OCI-LY1 (cell line): Measurements from ENCODE around the gene ERH.

Experiments used
- H2AFZ ChIP-seq: fragments of 200-600 bp; sonication (generic), shearing (Covaris generic); 2 replicates; pipeline ENCODE4 v1.6.0; 2014; ENCODE audit warnings: antibody characterized with exemption, mild to moderate bottlenecking, low read length
- H3F3A ChIP-seq: fragments of 200-600 bp; sonication (generic), shearing (Covaris generic); 2 replicates; pipeline ENCODE4 v1.6.0; 2014; ENCODE audit warnings: mild to moderate bottlenecking, antibody characterized with exemption, low read length, moderate library complexity; ENCODE audit not compliant: insufficient read depth
- H3K27ac ChIP-seq: fragments of 200-600 bp; sonication (generic); 2 replicates; pipeline ENCODE4 v1.5.1; 2014; ENCODE audit warnings: low read length, mixed run types, mild to moderate bottlenecking, low read depth; ENCODE audit not compliant: poor library complexity, severe bottlenecking
- H3K27me3 ChIP-seq: fragments of 200-600 bp; sonication (generic); 2 replicates; pipeline ENCODE4 v1.6.0; 2014; ENCODE audit warnings: antibody characterized with exemption, mild to moderate bottlenecking, low read length, moderate library complexity; ENCODE audit not compliant: insufficient read depth
- H3K36me3 ChIP-seq: fragments of 200-600 bp; sonication (generic); 2 replicates; pipeline ENCODE4 v1.6.1; 2014; ENCODE audit warnings: mild to moderate bottlenecking, antibody characterized with exemption, low read length, moderate library complexity, mixed read lengths; ENCODE audit not compliant: insufficient read depth
- H3K4me1 ChIP-seq: fragments of 200-600 bp; sonication (generic); 2 replicates; pipeline ENCODE4 v1.5.1; 2014; ENCODE audit warnings: mild to moderate bottlenecking, low read length, moderate library complexity; ENCODE audit not compliant: insufficient read depth, severe bottlenecking
- H3K4me2 ChIP-seq: fragments of 200-600 bp; sonication (generic), shearing (Covaris generic); 2 replicates; pipeline ENCODE4 v1.6.1; 2014; ENCODE audit warnings: low read length
- H3K4me3 ChIP-seq: fragments of 200-600 bp; sonication (generic); 2 replicates; pipeline ENCODE4 v1.5.1; 2014; ENCODE audit warnings: low read length, low read depth, mild to moderate bottlenecking, mixed read lengths; ENCODE audit not compliant: poor library complexity, severe bottlenecking
- H3K79me2 ChIP-seq: fragments of 200-600 bp; shearing (Covaris generic); 2 replicates; pipeline ENCODE4 v1.6.1; 2016; ENCODE audit warnings: mixed run types, low read length, mixed read lengths; ENCODE audit not compliant: insufficient read depth
- H3K9ac ChIP-seq: fragments of 200-600 bp; sonication (generic), shearing (Covaris generic); 2 replicates; pipeline ENCODE4 v1.6.1; 2014; ENCODE audit warnings: mild to moderate bottlenecking, low read length, mixed read lengths
- H3K9me2 ChIP-seq: fragments of 200-600 bp; sonication (generic), shearing (Covaris generic); 2 replicates; pipeline ENCODE4 v1.6.1; 2014; ENCODE audit warnings: low read depth, mild to moderate bottlenecking, low read length, mixed read lengths
- H3K9me3 ChIP-seq: fragments of 200-600 bp; shearing (Covaris generic); 2 replicates; pipeline ENCODE4 v1.6.1; 2014; ENCODE audit warnings: low read length, mixed read lengths
- H4K20me1 ChIP-seq: fragments of 200-600 bp; sonication (generic), shearing (Covaris generic); 2 replicates; pipeline ENCODE4 v1.6.0; 2016; ENCODE audit warnings: mild to moderate bottlenecking, low read length; ENCODE audit not compliant: insufficient read depth
- CTCF ChIP-seq: fragments of 200-600 bp; sonication (generic), shearing (Covaris generic); IDR thresholded peaks from 2 replicates; pipeline ENCODE4 v1.5.1; 2017; ENCODE audit warnings: mild to moderate bottlenecking, antibody characterized with exemption, low read length, moderate library complexity, mixed read lengths
- EZH2 ChIP-seq: fragments of 200-600 bp; sonication (generic), shearing (Covaris generic); IDR thresholded peaks from 2 replicates; pipeline ENCODE4 v1.8.0; 2017; ENCODE audit warnings: borderline replicate concordance, mixed run types, mild to moderate bottlenecking, antibody characterized with exemption, low read length, moderate library complexity, mixed read lengths

The ERH gene

GRCh38 chr14:69342928-69343525 is 55.1 kb downstream of the ERH start:
- H3K9me3 ChIP-seq = no peaks in the 10 kb centered on the region
- H3K4me2 ChIP-seq = no peak overlapping the region
- H4K20me1 ChIP-seq = no peaks in the 10 kb centered on the region
- no peaks in the 10 kb centered on the region for H3F3A ChIP-seq
- no peaks in the 10 kb centered on the region for H3K4me1 ChIP-seq
- no peaks in the 10 kb centered on the region for H3K36me3 ChIP-seq
- TF ChIP-seq CTCF = no peak
- H2AFZ ChIP-seq = no peak overlapping the region
- H3K4me3 ChIP-seq = no peak overlapping the region
- no peaks in the 10 kb centered on the region for H3K79me2 ChIP-seq
- no peak overlapping the region for H3K9ac ChIP-seq
- H3K27ac ChIP-seq = no peak overlapping the region
- H3K9me2 ChIP-seq = no peaks in the 10 kb centered on the region
- H3K27me3 ChIP-seq = peaks cover 5% of the 10 kb centered on the region; the same call in 1 of the 2 replicates

GRCh38 chr14:69339426-69339825 is 58.7 kb downstream of the ERH start:
- TF ChIP-seq CTCF (no peak), EZH2 (no peak)
- Histone ChIP-seq H3K4me3 (no peak overlapping the region), H4K20me1 (no peaks in the 10 kb centered on the region), H3K4me2 (no peak overlapping the region), H3K79me2 (no peaks in the 10 kb centered on the region), H3K27ac (no peak overlapping the region), H3K9me3 (no peaks in the 10 kb centered on the region), H2AFZ (no peak overlapping the region), H3K27me3 (peaks cover 5% of the 10 kb centered on the region; the same call in 1 of the 2 replicates), H3K9me2 (no peaks in the 10 kb centered on the region), H3K36me3 (no peaks in the 10 kb centered on the region), H3K4me1 (no peaks in the 10 kb centered on the region), H3F3A (no peaks in the 10 kb centered on the region), H3K9ac (no peak overlapping the region)

GRCh38 chr14:69337984-69338383 is 60.1 kb downstream of the ERH start:
- Histone ChIP-seq H3F3A (no peaks in the 10 kb centered on the region), H3K9ac (no peak overlapping the region), H3K79me2 (no peaks in the 10 kb centered on the region), H3K4me2 (no peak overlapping the region), H2AFZ (no peak overlapping the region), H3K9me2 (no peaks in the 10 kb centered on the region), H3K36me3 (no peaks in the 10 kb centered on the region), H4K20me1 (no peaks in the 10 kb centered on the region), H3K4me3 (no peak overlapping the region), H3K27me3 (peaks cover 5% of the 10 kb centered on the region; the same call in 1 of the 2 replicates), H3K27ac (no peak overlapping the region), H3K4me1 (no peaks in the 10 kb centered on the region), H3K9me3 (no peaks in the 10 kb centered on the region)
- TF ChIP-seq CTCF = no peak
- TF ChIP-seq EZH2 = no peak
